H1 (cell line): ENCODE measurements around the gene RTN4RL2. TPM values are rescaled to one million over a fixed set of nuclear protein-coding genes. Genes with fewer than 3 reads are reported as not detected.

Experiments used
- ASH2L ChIP-seq: fragments of 200-600, 300-600 bp; sonication (generic); IDR thresholded peaks from one replicate; pipeline ENCODE4 v1.7.1; 2017; ENCODE audit warnings: low read length
- CHD1 ChIP-seq: IDR thresholded peaks from 2 replicates; pipeline ENCODE4 v1.6.1; 2012; ENCODE audit warnings: low read depth, low read length, improper control_type of control experiment
- CHD7 ChIP-seq: fragments of 300-600 bp; sonication (generic); IDR thresholded peaks from 2 replicates; pipeline ENCODE4 v1.7.1; 2012; ENCODE audit warnings: low read length, moderate library complexity, mild to moderate bottlenecking, inconsistent platforms; ENCODE audit not compliant: insufficient replicate concordance
- E2F6 ChIP-seq: IDR thresholded peaks from 2 replicates; pipeline ENCODE4 v1.6.1; 2012; ENCODE audit warnings: inconsistent platforms
- HDAC6 ChIP-seq: IDR thresholded peaks from one replicate; pipeline ENCODE4 v1.7.1; 2012; ENCODE audit warnings: low read depth, mild to moderate bottlenecking, inconsistent platforms, low read length, moderate library complexity
- RBBP5 ChIP-seq: IDR thresholded peaks from 2 replicates; pipeline ENCODE4 v1.7.1; 2012; ENCODE audit warnings: low read depth, mild to moderate bottlenecking, inconsistent platforms, low read length, moderate library complexity, borderline replicate concordance
- RNF2 ChIP-seq: fragments of 200-900, 300-1000 bp; sonication (generic); IDR thresholded peaks from 2 replicates; pipeline ENCODE4 v1.7.1; 2016; ENCODE audit warnings: borderline replicate concordance, low read depth, mild to moderate bottlenecking, antibody characterized with exemption, low read length; ENCODE audit not compliant: poor library complexity, severe bottlenecking; ENCODE audit errors: missing control alignments
- USF2 ChIP-seq: IDR thresholded peaks from 2 replicates; pipeline ENCODE4 v1.6.1; 2011; ENCODE audit warnings: low read length, improper control_type of control experiment
- polyA plus RNA-seq, 7 experiments: library from polyadenylated mRNA; depleted of rRNA in 3 of 7; stranded (reverse) in 5 of 7; unstranded in 2 of 7; fragments of >200 nt in 5 of 7; fragments of 200-250 nt in 2 of 7; gene quantifications; 1 replicate in 5 of 7; 2 replicates in 1 of 7; 4 replicates in 1 of 7; pipeline versions ENCODE4 v1.2.1 to v1.2.3, GENCODE V29; 2011 to 2013; ENCODE audit warnings: missing spikeins in 2 of 7, mixed read lengths in 2 of 7
- total RNA-seq: library from RNA; stranded (reverse); fragmentation: NEBNext Ultra II Directional; extraction: Animal tissue kit (Norgen Biotek cat#: 25700); gene quantifications from 2 replicates; pipeline ENCODE4 v1.2.1, GENCODE V29; 2021

RTN4RL2 gene
- total and polyA plus RNA-seq, 2 of the 8 experiments (the other 6 are each of a cell fraction or from before 2014, with no cell fraction given): 11.4 to 23.7 TPM

- TF ChIP-seq USF2 (no peak), CHD7 (no peak), ASH2L (peak; percentile 17), CHD1 (no peak), E2F6 (peak; percentile 94), HDAC6 (no peak), RBBP5 (0 out of 2 replicates have a peak, but pooled peaks have one; percentile 48), RNF2 (peak; percentile 58)
These were observed 15.9 kb downstream of the RTN4RL2 start (continued) for GRCh38 chr11:57476047-57476756.
